Measurements from ENCODE around the gene ZNF697. TPM values are rescaled to one million over a fixed set of nuclear protein-coding genes. Genes with fewer than 3 reads are reported as not detected.

ZNF697 gene
- total and polyA plus RNA-seq, 10 of the 15 experiments (the other 5 are each of a cell fraction or from before 2014, with no cell fraction given), result 0.48 to 5.9 (median 3.0) TPM

DNA sequence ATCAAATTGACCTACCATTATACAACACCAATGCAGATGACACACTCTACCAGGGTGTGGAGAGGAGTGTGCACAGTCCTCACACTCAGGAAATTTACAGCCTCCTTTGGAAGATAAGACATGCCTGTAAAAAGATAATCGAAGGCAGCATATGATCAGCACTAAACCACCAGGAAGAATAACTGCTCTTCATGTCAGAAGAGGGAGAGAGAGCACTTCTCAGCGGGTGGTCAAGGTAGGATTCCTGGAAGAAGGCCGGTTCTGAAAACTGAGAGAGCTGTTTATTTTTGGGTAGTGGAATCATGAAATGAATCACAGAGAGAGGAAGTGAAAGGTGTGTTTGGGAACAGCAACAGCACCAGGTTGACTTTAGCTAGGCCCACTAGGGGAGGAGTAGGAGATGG, 14.0 kb upstream of the ZNF697 start (continued):
- TF ChIP-seq POU2F2 (IDR thresholded peaks at IDR 0.05; ENCODE audit: borderline replicate concordance, low read depth, low read length) (no peak), CREB1 (IDR thresholded peaks at IDR 0.05; ENCODE audit: low read depth) (no peak)

GRCh38 chr1:119660253-119661083, 12.4 kb upstream of the ZNF697 start:
- TF ChIP-seq ATF7 (IDR thresholded peaks at IDR 0.05; ENCODE audit: low read depth) (peak; percentile 50), NBN (IDR thresholded peaks at IDR 0.05) (0 out of 2 replicates have a peak, but pooled peaks have one; percentile 21), TCF3 (IDR thresholded peaks at IDR 0.05; ENCODE audit: borderline replicate concordance, insufficient read depth, low read depth, low read length) (no peak), IKZF2 (IDR thresholded peaks at IDR 0.05) (peak in 1 of 2 experiments; percentile 25; a peak in 2 of 4 replicates), MTA2 (IDR thresholded peaks at IDR 0.05; ENCODE audit: low read depth) (peak; percentile 9; the same call in 1 of the 2 replicates), SUPT20H (IDR thresholded peaks at IDR 0.05; ENCODE audit: borderline replicate concordance, control insufficient read depth, low read depth, low read length) (no peak)
- Histone ChIP-seq H3K36me3 (ENCODE audit: control insufficient read depth in 2 of 2, insufficient read depth in 2 of 2, low read length in 1 of 2) (no peaks in the 10 kb centered on the region), H3K4me1 (ENCODE audit: control insufficient read depth, insufficient read depth, low read length) (peaks cover 31% of the 10 kb centered on the region), H3K4me2 (ENCODE audit: control insufficient read depth, insufficient read depth) (no peak overlapping the region), H3K79me2 (ENCODE audit: control insufficient read depth, insufficient read depth, low read length) (no peaks in the 10 kb centered on the region), H3K4me3 (no peak overlapping the region), H3K9me3 (replicated peaks; ENCODE audit: control insufficient read depth, insufficient read depth, low read length) (no peaks in the 10 kb centered on the region), H3K9ac (ENCODE audit: control insufficient read depth, insufficient read depth, low read length) (no peak overlapping the region), H4K20me1 (ENCODE audit: control insufficient read depth, insufficient read depth) (no peaks in the 10 kb centered on the region), H3K27me3 (replicated peaks in 1 of 2; ENCODE audit: control insufficient read depth in 2 of 2, insufficient read depth in 2 of 2, low read length in 1 of 2) (no peaks in the 10 kb centered on the region; a peak in 1 of 4 replicates), H3K27ac (ENCODE audit: control insufficient read depth, insufficient read depth) (no peak overlapping the region; the same call in 1 of the 2 replicates), H2AFZ (ENCODE audit: control insufficient read depth, low read depth, low read length) (no peak overlapping the region)
- ATAC-seq (peak; percentile 78), DNase-seq (ENCODE audit: low read depth, low spot score) (no peak), FAIRE-seq (peak; percentile 7)
- no TSS peak for BruUV-seq (replicated peaks)
- RAD21 ChIA-PET (ENCODE audit: unreplicated experiment), result interaction anchor here (1.1 to 5.2 kb wide), 11 partner anchors 11 to 335 kb away, joined by 3 to 74 read pairs (median 10); partner anchors contain the start of gene ZNF697
- intact Hi-C loops (cut with micrococcal nuclease; ENCODE audit: unreplicated experiment) (no loop called here), in situ Hi-C loops (cut with MboI) (loop anchor here (5.0 kb wide), 1 partner anchor 33 kb away; no protein-coding TSS in a partner anchor)
- SMC1A ChIA-PET (ENCODE audit: uncharacterized antibody, unreplicated experiment), result interaction anchor here (1.2 to 11.2 kb wide), 7 partner anchors 12 to 148 kb away, joined by 3 to 163 read pairs (median 14); partner anchors contain the start of gene ZNF697
- WGBS (ENCODE audit: insufficient coverage, insufficient replicate concordance, low lambda C conversion rate, missing lambda C conversion rate), result 67% methylated on average over 5 of the region's 5 CpGs
- POLR2A ChIA-PET, result interaction anchor here (0.9 to 2.5 kb wide), 4 partner anchors 10 to 19 kb away, joined by 3 to 13 read pairs (median 8); partner anchors contain the start of gene ZNF697
- CTCF ChIA-PET, result interaction anchor here (0.6 to 10.2 kb wide), 17 partner anchors 9 to 386 kb away, joined by 3 to 202 read pairs (median 3); partner anchors contain the start of gene ZNF697

Data from GM12878 (cell line).